Fibroblast of villous mesenchyme (primary cell): Measurements from ENCODE around the gene WDR18. TPM values are rescaled to one million over a fixed set of nuclear protein-coding genes. Genes with fewer than 3 reads are reported as not detected.
"Not testable (repeated sequence)": the region's sequence is repeated elsewhere in the genome, so short reads cannot be mapped to it uniquely, and the experiment has no call there.

Experiments used
- DNase-seq: peaks from one replicate; pipeline ENCODE4 v3.0.0-alpha.2; 2010; ENCODE audit warnings: low read depth
- H3K4me3 ChIP-seq: 2 replicates; pipeline ENCODE4 v1.5.1; 2011; ENCODE audit warnings: low read depth, mild to moderate bottlenecking, low read length
- total RNA-seq: library from RNA; depleted of rRNA; stranded (reverse); fragments of >200 nt; gene quantifications from 2 replicates; pipeline ENCODE4 v1.2.3, GENCODE V29; 2012
- TF ChIP-seq, protein P1 (sequence below): IDR thresholded peaks from 2 replicates; pipeline ENCODE4 v1.5.1; 2012; ENCODE audit warnings: low read depth, mild to moderate bottlenecking, low read length; ENCODE audit not compliant: insufficient read depth

Gene WDR18
- total RNA-seq, 1 donor, result 49.7 TPM

DNA sequence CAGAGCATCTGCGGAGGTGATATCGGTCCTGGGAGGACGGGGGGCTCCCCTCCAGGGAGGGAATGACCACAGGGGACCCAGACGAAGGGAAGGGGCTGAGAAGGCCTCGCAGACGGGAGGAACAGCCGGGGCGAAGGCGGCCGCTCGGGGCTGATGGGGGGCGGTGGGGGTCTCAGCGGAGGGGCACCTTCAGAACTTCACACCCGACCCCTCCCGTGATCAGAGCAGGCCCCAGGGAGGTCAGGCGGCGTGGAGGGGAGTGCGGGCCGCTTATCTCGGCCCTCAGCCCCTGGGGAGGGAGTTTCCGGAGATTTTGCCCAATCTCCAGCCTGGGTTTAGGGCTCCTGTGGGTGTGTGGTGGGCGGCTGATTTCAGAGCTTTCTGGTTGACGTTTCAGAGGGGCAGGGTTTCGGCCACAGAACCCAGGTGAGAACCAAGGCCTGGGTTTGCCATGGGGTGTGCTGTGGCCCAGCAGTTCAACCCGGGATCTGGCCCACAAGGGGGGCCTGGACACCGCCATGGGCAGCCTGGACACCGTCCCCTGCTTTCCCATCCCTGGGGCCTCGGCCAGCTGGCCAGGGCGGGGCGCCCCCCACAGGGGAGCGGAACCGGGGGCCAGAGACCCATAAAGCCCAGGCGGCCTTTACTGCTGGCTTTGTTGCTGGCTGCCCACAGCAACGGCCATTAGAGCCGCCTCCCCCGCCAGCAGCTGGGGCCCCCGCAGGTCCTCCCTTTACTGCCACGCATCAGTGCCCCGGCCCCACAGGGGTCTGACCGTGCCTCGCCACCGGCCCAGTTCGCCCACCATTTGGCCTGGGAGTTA is 29.3 kb upstream of the WDR18 start:
- DNase-seq, result peak; percentile 41
- TF ChIP-seq, protein P1, sequence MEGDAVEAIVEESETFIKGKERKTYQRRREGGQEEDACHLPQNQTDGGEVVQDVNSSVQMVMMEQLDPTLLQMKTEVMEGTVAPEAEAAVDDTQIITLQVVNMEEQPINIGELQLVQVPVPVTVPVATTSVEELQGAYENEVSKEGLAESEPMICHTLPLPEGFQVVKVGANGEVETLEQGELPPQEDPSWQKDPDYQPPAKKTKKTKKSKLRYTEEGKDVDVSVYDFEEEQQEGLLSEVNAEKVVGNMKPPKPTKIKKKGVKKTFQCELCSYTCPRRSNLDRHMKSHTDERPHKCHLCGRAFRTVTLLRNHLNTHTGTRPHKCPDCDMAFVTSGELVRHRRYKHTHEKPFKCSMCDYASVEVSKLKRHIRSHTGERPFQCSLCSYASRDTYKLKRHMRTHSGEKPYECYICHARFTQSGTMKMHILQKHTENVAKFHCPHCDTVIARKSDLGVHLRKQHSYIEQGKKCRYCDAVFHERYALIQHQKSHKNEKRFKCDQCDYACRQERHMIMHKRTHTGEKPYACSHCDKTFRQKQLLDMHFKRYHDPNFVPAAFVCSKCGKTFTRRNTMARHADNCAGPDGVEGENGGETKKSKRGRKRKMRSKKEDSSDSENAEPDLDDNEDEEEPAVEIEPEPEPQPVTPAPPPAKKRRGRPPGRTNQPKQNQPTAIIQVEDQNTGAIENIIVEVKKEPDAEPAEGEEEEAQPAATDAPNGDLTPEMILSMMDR, result no peak
- no peak overlapping the region for H3K4me3 ChIP-seq

DNA sequence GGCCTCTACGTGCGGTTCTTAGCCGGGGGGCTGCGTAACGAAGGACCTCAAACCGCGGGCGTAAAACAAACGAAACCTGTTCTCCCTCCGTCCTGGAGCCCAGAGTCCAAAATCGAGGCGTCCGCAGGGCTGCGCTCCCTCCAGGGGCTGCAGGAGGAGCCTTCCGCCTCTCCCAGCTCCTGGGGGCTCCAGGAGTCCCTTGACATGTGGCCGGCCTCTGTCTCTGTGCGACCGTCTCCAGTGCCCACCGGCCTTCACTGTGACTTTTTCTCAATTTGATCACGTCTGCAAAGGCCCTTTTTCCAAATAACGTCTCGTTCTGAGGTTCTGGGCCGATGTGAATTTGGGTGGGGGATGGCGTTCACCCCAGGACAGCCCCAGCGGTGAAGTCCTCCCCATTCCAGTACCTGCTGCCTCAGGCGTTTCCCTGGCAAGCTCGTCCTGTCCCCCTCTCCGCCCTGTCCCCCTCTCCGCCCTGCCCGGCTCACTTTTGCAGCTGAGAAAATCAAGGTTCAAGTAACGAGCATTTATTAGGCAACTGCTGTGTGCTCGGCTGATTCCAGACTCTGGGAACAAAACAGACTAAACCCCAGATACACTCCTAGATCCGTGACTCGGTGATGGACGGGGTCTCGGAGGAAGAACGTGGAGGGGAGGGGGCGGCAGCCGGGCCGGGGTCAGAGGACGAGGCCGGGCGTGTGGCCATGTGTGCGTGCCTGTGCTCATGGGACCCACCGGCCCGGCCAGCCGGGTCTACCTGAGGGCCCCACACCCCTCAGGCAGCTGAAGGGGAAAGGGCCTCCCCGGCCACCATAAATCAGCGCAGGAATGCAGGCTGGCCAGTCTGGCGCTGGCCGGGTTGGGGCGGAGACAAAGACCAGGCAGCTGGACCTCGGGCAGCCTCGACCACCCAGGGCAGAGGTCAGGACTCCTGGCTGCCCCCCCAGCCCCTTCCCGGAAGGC is 28.1 kb upstream of the WDR18 start:
- TF ChIP-seq, protein P1, result no peak
- DNase-seq, result peak; percentile 33
- peak overlapping the region; percentile 15 for H3K4me3 ChIP-seq

DNA sequence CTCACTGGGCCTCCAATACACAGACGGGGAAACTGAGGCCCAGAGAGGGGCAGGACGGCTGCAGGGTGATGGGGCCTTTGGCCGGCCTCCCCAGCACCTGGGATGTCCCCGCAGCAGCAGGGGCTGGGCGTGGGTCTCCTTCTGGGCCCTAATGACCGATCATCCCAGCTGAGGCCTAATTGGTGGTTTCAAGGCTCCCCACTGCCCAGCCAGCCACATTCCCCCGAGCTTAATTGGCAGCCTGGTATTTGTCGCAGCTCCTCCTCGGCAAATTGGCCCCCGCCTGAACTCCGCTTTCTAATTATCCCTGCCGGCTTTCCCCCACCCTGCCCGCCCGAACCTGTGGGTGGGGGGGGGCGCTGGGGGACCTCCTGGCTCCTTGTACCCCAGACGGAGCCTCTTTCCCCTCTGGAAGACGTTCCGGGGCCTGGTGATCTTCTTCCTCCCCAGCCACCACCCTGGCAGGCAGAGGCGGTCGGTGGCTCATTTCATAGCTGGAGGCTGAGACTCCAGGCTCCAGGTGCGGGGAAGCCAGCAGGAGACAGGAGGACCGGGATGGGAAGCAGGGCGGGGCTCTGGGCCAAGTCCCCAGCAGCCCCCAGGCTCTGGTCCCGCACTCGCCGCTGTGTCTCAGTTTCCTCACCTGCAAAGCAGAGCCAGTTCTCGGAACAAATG is 27.2 kb upstream of the WDR18 start:
- DNase-seq, result peak; percentile 61
- TF ChIP-seq, protein P1, result no peak
- H3K4me3 ChIP-seq, result peak overlapping the region; percentile 15

DNA sequence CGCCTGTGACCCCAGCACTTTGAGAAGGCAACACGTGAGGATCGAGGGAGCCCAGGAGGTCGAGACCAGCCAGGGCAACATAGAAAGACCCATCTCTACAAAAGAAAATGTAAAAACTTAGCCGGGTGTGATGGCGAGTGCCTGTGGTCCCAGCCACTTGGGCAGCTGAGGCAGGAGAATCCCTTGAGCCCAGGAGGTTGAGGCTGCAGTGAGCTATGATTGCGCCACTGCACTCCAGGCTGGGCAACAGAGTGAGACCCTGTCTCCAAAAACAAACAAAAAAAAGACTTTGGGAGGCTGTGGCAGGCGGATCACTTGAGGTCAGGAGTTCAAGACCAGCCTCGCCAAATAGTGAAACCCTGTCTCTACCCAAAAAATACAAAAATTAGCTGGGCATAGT is 26.6 kb upstream of the WDR18 start:
- DNase-seq, H3K4me3 ChIP-seq: not testable (repeated sequence)

DNA sequence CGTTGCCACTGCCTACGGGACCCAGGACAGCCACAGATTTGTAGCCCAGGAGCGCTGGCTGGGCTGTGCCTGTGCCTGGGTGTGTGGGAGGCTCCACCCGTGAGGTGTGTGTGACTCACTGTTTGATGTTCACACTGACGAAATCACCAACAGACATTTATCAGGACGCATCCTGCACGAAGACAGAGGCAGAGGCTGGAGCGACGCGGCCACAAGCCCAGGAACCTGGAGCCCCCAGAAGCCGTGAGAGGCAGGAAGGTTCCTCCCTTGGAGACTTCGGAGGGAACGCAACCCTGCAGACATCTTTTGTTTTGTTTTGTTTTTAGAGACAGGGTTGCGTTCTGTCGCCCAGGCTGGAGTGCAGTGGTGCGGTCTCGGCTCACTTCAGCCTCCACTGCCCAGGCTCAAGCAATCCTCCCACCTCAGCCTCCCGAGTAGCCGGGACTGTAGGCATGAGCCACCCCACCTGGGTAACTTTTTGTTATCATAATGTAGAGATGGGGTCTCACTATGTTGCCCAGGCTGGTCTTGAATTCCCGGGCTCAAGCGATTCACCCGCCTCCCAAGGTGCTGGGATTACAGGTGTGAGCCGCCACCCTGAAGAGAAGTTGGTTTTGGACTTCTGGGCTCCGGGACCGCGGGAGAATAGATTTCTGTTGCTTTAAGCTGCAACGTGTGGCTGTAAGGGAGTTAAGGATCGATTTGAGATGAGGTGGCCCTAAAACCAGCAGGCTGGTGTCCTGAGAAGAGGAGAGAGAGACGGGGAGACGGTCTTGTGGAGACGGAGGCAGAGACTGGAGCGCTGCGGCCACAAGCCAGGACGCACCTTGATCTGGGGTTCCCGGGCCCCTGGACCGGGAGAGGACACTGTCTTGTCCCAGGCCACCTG is 24.9 kb upstream of the WDR18 start:
- TF ChIP-seq, protein P1, result no peak
- DNase-seq, result peak; percentile 86

DNA sequence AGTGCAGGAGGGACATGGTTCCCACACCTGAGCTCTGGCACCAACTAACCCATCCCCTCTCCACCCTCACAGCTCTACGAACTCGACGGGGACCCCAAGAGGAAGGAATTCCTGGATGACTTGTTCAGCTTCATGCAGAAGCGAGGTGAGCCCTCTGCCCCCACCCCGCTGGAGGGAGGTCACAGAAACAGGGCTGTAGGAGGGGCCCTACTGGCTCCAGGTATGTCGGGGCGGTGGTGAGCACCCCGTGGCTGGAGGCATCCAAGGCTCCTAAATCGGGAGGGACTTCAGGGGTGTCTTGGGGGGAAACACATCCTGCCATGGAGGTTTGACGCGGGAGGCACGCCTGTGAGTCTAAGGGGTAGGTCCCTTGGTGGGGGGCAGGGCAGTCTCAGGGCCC is 24.1 kb upstream of the WDR18 start:
- TF ChIP-seq, protein P1, result no peak
- no peak for DNase-seq
- no peak overlapping the region for H3K4me3 ChIP-seq

More for the DNA sequence above, 24.9 kb upstream of the WDR18 start:
- H3K4me3 ChIP-seq, result no peak overlapping the region
